Inflammatory macrophage treated with lipopolysaccharide for 1 hour (primary cell): ENCODE measurements around the gene DOCK6.

Experiments used
- DNase-seq, 2 donors: peaks; one replicate each; pipeline ENCODE4 v3.0.0-alpha.2; 2020 to 2022

The DOCK6 gene

DNA sequence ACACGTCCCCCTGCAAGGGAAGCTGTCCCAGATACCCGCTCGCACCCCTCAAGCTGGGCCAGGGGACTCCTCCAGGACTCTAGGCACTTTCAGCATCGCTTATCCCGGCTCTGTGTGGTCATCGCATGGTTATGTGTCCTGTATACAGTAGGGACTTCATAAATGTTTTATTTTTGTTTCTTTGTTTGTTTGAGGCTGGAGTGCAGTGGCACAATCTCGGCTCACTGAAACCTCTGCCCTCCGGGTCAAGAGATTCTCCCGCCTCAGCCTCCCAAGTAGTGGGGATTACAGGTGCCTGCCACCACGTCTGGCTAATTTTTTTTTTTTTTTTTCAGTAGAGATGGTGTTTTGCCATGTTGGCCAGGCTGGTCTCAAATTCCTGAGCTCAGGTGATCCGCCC, 15.4 kb downstream of the DOCK6 start:
- no peak for DNase-seq

- DNase-seq = no peak
These were observed 17.3 kb downstream of the DOCK6 start for GRCh38 chr19:11244846-11245589.

DNA sequence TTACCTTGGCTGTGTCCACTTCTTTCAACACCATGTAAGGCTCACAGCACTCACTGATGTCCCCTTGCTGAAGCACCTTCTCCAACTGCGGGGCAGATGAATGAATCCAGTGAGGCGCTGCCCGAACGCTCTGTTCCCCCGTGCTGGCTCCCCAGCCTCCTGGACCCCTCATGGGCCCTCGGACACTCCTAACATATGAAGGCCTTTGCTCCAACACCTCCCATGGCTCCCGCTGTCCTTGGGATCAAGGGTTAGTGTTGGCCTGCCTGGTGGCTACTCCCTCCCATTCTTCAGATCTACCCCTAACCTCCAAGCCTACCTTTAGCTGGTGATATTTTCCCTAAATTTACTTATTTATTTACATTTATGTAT, 18.5 kb downstream of the DOCK6 start:
- DNase-seq = no peak

- DNase-seq = peak; percentile 74 to 98
These were observed 19.2 kb downstream of the DOCK6 start for GRCh38 chr19:11242864-11243797.

- no peak for DNase-seq
These were observed 20.3 kb downstream of the DOCK6 start for GRCh38 chr19:11242025-11242424.

- DNase-seq = no peak
These were observed 22.3 kb downstream of the DOCK6 start for GRCh38 chr19:11240008-11240444.

DNA sequence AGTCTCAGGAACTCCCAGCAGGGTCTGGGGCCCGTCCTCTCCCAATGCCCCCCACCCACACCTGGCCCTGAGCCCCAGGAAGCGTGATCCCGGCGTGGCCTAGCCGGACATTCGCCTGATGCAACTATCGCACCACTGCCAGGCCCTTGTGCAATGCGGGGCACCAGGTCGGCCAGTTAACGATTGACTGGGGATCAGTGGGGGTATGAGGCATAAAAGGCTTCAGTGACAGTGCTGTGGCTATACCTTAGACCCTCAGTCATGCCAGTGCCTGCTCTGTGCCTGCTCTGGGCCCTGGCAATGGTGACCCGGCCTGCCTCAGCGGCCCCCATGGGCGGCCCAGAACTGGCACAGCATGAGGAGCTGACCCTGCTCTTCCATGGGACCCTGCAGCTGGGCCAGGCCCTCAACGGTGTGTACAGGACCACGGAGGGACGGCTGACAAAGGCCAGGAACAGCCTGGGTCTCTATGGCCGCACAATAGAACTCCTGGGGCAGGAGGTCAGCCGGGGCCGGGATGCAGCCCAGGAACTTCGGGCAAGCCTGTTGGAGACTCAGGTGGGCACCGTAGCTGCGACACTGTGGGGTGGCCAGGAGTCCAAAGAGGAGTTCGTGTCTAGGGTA, 22.8 kb downstream of the DOCK6 start, which contains the start of gene ANGPTL8:
Gene ANGPTL8, plus strand, starts transcription at position 243 of the 624 bp plus-strand sequence. Its CDS starts 19 bp downstream, at position 262.
- no peak for DNase-seq

GRCh38 chr19:11238781-11239376, 23.4 kb downstream of the DOCK6 start:
- no peak for DNase-seq

- DNase-seq = no peak
These were observed 24.3 kb downstream of the DOCK6 start for GRCh38 chr19:11238041-11238440.

GRCh38 chr19:11237321-11237720, 25.0 kb downstream of the DOCK6 start:
- DNase-seq = no peak

- DNase-seq = no peak
These were observed 25.7 kb downstream of the DOCK6 start for GRCh38 chr19:11236324-11237301.

DNA sequence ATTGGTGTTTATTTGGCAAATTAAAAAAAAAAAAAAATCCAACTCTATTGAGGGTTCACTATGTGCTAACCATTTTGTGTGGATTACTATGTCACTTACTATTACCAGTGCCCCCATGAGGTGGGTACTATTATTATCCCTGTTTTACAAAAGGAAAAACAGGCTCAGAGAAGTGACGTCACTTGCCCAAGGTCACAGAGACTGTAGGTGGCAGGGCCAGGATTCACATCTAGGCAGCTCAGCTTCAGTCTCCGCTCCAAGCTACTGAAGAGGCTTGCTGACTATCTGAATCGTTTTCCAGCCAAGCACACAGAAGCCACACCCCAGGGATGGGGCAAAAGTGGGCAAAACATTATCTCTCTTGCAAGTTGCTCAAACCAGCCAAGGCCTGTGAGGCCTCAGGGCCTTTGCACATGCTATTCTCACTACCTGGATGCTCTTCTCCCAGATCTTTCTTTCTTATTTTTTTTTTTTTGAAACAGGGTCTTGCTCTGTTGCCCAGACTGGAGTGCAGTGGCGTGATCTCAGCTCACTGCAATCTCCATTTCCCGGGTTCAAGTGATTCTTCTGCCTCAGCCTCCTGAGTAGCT, 27.7 kb downstream of the DOCK6 start:
- DNase-seq = no peak

DNA sequence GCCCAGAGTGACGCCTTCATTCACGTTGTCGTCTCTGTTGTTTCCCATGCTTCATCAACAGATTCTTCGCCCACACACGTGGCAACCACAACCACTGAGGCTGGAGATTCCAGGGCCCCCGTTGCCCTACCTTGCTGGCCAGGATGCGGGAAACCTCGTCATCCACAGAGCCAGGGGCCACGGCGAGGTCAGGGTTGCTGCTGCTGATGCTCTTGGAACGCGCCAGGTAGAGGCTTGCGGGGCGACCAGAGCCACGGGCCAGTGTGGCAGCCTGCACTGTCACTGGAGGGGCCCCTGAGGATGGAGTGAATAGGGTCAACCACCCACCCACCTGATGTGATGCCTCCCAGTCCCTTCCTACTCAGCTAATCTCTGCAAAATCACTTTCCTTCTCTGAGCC, 29.3 kb downstream of the DOCK6 start:
- DNase-seq = no peak

DNA sequence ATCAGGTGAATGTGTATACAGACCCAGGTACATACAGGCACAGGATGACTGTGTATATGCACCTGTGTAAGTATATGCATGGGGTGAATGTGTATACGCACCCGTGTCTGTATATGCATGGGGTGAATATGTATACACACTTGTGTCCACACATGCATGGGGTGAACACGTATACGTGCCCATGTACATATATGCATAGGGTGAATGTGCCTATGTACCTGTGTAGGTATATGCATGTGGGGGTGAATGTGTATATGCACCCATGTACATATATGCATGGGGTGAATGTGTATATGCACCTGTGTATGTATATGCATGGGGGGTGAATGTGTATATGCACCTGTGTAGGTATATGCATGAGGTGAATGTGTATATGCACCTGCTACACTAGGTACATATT, 29.8 kb downstream of the DOCK6 start:
- no peak for DNase-seq

GRCh38 chr19:11230621-11231386, 31.5 kb downstream of the DOCK6 start:
- DNase-seq = no peak

DNA sequence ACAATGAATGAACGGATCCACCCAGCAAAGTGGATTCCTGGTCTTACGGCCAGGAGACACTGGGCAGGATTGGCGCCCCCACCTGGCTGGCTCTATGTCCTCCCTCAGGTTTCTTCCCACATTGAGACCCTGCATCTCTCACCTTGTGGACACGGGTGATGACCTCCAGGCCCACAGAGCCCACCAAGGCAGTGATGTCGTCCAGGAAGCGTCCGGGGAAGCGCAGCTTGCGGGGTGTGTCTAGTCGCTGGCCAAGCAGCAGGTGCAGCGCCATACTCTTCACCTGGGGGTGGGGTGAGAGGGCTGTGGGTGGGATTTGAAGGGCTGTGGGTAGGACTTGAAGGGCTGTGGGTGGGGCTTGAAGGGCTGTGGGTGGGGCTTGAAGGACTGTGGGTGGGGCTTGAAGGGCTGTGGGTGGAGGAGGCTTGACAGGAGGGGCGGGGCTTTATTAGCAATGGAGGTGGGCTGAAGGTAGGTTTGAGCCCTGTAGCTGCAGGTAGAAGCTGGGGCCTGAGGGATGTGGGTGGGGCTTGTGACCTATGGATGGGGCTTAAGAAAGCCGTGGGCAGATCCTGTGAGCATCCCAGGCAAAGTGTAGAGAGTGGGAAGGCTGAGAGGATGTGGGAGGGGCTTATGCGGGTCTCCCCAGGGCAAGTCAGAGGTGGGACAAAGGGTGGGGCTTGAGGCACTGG, 35.0 kb downstream of the DOCK6 start:
- DNase-seq = no peak

DNA sequence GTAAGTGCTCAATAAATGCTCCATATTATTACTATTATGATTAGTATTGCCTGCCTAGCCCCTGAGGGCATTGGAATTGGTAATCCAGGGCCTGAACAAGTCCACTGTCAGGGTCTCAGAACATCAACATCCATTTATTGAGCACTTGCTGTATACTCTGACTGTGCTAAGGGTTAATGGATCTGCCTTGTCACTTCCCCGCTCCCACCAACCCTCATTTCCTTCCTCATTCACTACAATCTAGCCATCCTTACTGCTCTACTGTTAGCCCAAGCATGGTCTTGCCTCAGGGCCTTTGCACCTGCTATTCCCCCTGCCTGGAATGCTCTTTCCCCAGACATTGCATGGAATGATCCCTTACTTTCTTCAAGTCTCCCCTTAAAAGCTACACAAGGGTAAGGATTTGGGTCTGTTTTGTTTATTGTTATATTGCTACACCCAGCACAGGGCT, 35.6 kb downstream of the DOCK6 start:
- DNase-seq = no peak

DNA sequence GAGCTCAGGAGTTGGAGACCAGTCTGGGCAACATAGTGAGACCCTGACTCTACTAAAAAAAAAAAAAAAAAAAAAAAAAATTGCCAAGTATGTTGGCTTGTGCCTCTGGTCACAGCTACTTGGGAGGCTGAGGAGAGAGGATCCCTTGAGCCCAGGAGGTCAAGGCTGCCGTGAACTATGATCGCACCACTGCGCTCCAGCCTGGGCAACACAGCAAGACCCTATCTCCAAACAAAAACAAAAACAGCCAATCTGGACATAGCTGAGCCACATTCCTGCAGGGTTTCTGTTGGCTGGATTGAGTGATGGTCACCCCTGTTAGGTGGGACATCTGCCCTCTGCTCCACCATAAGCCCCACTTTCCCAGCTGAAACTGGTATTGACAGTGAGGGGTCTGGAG, 36.5 kb downstream of the DOCK6 start:
- DNase-seq = no peak

DNA sequence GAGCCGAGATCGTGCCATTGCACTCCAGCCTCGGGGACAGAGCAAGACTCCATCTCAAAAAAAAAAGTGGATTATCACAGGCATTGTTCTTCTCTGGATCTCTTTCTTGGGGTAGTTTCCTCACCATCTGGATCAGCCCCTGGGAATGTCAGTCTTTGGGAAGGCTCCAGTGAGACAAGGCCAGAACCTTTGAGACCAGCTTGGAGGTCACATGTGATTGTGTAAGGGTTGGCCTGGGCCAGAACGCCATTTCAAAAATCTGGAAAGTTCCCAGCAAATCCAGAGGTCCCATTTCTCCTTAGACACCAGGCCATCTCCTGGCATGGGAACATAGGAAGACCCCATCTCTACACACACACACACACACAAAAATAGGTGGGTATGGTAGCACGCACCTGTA, 37.2 kb downstream of the DOCK6 start:
- no peak for DNase-seq

DNA sequence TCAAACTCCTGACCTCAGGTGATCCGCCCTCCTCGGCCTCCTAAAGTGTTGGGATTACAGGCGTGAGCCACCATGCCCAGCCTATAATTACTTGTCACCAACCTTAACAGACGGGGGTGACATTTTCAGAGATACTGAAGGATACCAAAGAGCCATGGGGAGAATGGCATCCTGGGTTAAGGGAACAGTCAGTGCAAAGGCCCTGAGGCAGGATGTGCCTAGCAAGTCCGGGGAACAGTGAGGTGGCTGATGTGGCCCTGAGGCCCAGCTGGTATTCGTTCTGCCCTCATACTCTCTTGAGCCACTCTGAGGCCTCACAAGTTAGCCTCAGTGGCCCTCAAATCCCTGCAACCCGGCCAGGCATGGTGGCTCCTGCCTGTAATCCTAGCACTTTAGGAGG, 37.9 kb downstream of the DOCK6 start:
- DNase-seq = no peak
